Testis (tissue), 3 donors: ENCODE data around the gene FCHSD2. TPM values are rescaled to one million over a fixed set of nuclear protein-coding genes. Genes with fewer than 3 reads are reported as not detected.

Experiments used
- DNase-seq: peaks from one replicate; pipeline ENCODE4 v3.0.0-alpha.2; 2019
- H3K27ac ChIP-seq, 2 donors: fragments of 200-600 bp; sonication (generic); one replicate each; pipeline ENCODE4 v1.5.1; 2019
- H3K27me3 ChIP-seq: fragments of 200-600 bp; sonication (generic); one replicate; pipeline ENCODE4 v1.5.1; 2019
- H3K36me3 ChIP-seq: fragments of 200-600 bp; sonication (generic); one replicate; pipeline ENCODE4 v1.5.1; 2017; ENCODE audit warnings: low read depth; ENCODE audit errors: missing control alignments
- H3K4me1 ChIP-seq: fragments of 200-600 bp; sonication (generic); one replicate; pipeline ENCODE4 v1.5.1; 2019
- H3K4me3 ChIP-seq, 2 donors: fragments of 200-600 bp; sonication (generic); one replicate each; pipeline ENCODE4 v1.5.1; 2017 to 2019
- H3K9me3 ChIP-seq: fragments of 200-600 bp; sonication (generic); one replicate; pipeline ENCODE4 v1.5.1; 2017
- POLR2A ChIP-seq: fragments of 450-650 bp; IDR thresholded peaks from one replicate; pipeline ENCODE4 v1.6.1; 2017; ENCODE audit warnings: antibody characterized with exemption, mild to moderate bottlenecking, moderate library complexity
- WGBS, 2 donors: methylation state at CpG; one replicate each; pipeline ENCODE4 v1.1.5; 2018; 5-methylcytosine and 5-hydroxymethylcytosine counted together
- intact Hi-C: fragments of 100-400 bp; cut with DNase I; formaldehyde crosslinking; loops from one replicate; pipeline ENCODE4 v1.15.1; 2023; ENCODE audit warnings: low total_unique reads
- polyA plus RNA-seq: library from polyadenylated mRNA; stranded (reverse); fragments of 350-450 nt; fragmentation: Illumina TruSeq; extraction: RNeasy Lipid Tissue Mini Kit (QIAGEN cat#74804); gene quantifications from one replicate; pipeline ENCODE4 v1.2.3, GENCODE V29; 2014; ENCODE audit warnings: low read depth, low replicate concordance; ENCODE audit not compliant: insufficient read depth
- total RNA-seq, 2 donors: library from RNA; depleted of rRNA; stranded (reverse); fragments of >200 nt; gene quantifications; one replicate each; pipeline ENCODE4 v1.2.3, GENCODE V29; 2016
- TF ChIP-seq, protein P1 (sequence below), 3 experiments: fragments of 450-650 bp in 2 of 3; fragments of 200-600 bp in 1 of 3; sonication (generic) in 1 of 3; IDR thresholded peaks; one replicate each; pipeline ENCODE4 v1.5.1; 2016 to 2019; ENCODE audit warnings: antibody characterized with exemption in 3 of 3, mild to moderate bottlenecking in 2 of 3, moderate library complexity in 1 of 3

FCHSD2 gene
- total and polyA plus RNA-seq, 3 donors from 2014 or later, result 44.0 to 69.6 (median 65.9) TPM

DNA sequence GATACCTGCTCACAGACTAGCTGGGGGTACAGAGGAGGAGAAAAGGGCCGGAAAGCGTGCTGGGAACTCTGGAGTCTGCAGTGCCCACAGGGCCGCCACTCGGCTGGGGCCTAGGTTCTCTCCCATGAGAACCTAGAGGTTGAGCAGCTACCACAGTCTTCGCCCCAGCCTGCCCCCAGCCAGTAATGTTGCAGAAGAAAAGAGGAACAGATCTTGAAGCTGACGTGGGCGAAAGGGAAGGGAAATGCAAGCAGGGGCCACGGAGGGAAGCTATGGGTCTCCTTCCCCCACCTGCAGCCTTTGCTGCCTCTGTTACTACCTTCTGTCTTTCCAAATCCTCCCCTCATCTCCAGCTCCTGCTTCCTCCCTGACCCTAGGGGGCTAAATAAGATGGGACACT lies 47.2 kb upstream of the FCHSD2 start:
- peak; percentile 28 for DNase-seq
- Histone ChIP-seq H3K36me3 (no peaks in the 10 kb centered on the region), H3K4me3 (no peak overlapping the region), H3K9me3 (no peaks in the 10 kb centered on the region), H3K27ac (no peak overlapping the region), H3K27me3 (no peaks in the 10 kb centered on the region), H3K4me1 (no peaks in the 10 kb centered on the region)
- TF ChIP-seq, protein P1, sequence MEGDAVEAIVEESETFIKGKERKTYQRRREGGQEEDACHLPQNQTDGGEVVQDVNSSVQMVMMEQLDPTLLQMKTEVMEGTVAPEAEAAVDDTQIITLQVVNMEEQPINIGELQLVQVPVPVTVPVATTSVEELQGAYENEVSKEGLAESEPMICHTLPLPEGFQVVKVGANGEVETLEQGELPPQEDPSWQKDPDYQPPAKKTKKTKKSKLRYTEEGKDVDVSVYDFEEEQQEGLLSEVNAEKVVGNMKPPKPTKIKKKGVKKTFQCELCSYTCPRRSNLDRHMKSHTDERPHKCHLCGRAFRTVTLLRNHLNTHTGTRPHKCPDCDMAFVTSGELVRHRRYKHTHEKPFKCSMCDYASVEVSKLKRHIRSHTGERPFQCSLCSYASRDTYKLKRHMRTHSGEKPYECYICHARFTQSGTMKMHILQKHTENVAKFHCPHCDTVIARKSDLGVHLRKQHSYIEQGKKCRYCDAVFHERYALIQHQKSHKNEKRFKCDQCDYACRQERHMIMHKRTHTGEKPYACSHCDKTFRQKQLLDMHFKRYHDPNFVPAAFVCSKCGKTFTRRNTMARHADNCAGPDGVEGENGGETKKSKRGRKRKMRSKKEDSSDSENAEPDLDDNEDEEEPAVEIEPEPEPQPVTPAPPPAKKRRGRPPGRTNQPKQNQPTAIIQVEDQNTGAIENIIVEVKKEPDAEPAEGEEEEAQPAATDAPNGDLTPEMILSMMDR (IDR thresholded peaks at IDR 0.05), result no peak
- TF ChIP-seq POLR2A, result no peak
- intact Hi-C loops, result loop anchor here (10.0 kb wide), 1 partner anchor 95 kb away; no protein-coding TSS in a partner anchor
- WGBS, 2 donors, result 75 to 82% methylated on average over 8 of the region's 8 CpGs

DNA sequence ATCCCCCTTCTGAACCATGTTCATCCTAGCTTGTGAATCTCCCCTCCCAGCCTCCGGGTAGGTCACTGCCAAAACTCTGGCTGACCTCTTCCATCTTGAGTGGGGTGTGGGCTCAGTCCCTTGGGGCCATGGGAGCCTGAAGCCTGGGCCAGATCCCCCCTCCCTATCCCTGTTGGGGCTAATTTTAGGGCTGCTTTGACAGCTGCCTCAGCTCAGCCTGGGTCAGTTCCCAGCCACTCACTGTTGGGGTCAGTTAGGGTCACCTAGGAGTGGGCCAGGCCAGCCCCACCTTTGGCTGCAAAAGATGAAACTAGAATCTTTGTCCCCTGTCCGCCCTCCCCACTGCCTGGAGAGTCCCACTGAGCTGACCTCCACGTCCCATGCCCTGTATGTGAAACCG lies 46.2 kb upstream of the FCHSD2 start:
- no peak for DNase-seq
- H3K27me3 ChIP-seq, result no peaks in the 10 kb centered on the region
- 78 to 95% methylated on average over 4 of the region's 4 CpGs for WGBS, 2 donors
- no peaks in the 10 kb centered on the region for H3K9me3 ChIP-seq
- H3K4me1 ChIP-seq, result peaks cover 4% of the 10 kb centered on the region
- H3K36me3 ChIP-seq, result no peaks in the 10 kb centered on the region
- intact Hi-C loops, result loop anchor here (10.0 kb wide), 1 partner anchor 96 kb away; no protein-coding TSS in a partner anchor
- H3K27ac ChIP-seq, result no peak overlapping the region
- TF ChIP-seq POLR2A, result no peak
- TF ChIP-seq, protein P1 (IDR thresholded peaks at IDR 0.05), result no peak
- H3K4me3 ChIP-seq, result no peak overlapping the region

DNA sequence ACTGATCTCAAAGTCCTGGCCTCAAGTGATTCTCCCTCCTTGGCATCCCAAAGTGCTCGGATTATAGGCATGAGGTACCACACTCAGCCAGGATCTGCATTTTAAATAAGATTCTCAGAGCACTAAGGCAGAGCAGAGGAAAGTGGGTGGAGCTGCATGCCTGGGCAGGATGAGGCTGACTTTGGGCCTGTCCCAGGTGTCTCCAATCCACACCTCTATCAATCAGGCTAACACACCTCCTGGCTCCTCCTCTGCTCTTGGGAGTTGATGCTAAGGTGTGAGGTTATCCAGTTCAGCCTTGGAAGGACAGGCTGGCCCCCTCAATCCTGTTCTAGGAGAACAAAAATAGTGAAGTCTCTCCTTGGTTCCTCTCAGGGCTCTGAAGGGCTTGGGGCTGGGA lies 45.7 kb upstream of the FCHSD2 start:
- Histone ChIP-seq H3K4me1 (peaks cover 9% of the 10 kb centered on the region), H3K27ac (no peak overlapping the region), H3K4me3 (no peak overlapping the region), H3K36me3 (no peaks in the 10 kb centered on the region), H3K9me3 (no peaks in the 10 kb centered on the region), H3K27me3 (no peaks in the 10 kb centered on the region)
- WGBS, 2 donors, result 96 to 100% methylated on average over 1 of the region's 1 CpG
- no peak for DNase-seq
- intact Hi-C loops, result loop anchor here (10.0 kb wide), 1 partner anchor 97 kb away; no protein-coding TSS in a partner anchor
- no peak for TF ChIP-seq POLR2A
- TF ChIP-seq, protein P1 (IDR thresholded peaks at IDR 0.05), result no peak

DNA sequence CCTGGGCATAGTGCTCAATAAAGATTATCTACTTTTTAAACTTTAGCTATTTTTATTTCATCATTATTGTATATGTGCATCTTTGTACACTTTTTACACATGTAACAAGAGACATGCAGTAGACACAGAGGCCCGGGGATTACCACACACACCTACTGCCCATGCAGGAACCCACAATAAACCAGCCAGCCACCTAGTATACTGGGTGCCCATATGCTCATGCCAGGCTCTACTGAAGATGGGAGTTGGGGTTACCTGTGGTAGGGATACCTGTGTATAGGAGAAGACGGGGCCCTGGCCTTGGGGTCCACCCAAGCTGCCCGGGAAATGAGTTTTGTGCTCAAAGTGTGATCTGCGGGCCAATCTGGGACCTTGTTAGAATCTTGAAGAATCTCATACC lies 44.8 kb upstream of the FCHSD2 start:
- Histone ChIP-seq H3K36me3 (no peaks in the 10 kb centered on the region), H3K4me1 (peaks cover 13% of the 10 kb centered on the region), H3K4me3 (no peak overlapping the region), H3K27me3 (no peaks in the 10 kb centered on the region), H3K27ac (no peak overlapping the region), H3K9me3 (no peaks in the 10 kb centered on the region)
- intact Hi-C loops, result loop anchor here (10.0 kb wide), 1 partner anchor 98 kb away; no protein-coding TSS in a partner anchor
- peak; percentile 6 for DNase-seq
- no peak for TF ChIP-seq POLR2A
- TF ChIP-seq, protein P1 (IDR thresholded peaks at IDR 0.05), result no peak
- 57 to 75% methylated on average over 4 of the region's 4 CpGs for WGBS, 2 donors

DNA sequence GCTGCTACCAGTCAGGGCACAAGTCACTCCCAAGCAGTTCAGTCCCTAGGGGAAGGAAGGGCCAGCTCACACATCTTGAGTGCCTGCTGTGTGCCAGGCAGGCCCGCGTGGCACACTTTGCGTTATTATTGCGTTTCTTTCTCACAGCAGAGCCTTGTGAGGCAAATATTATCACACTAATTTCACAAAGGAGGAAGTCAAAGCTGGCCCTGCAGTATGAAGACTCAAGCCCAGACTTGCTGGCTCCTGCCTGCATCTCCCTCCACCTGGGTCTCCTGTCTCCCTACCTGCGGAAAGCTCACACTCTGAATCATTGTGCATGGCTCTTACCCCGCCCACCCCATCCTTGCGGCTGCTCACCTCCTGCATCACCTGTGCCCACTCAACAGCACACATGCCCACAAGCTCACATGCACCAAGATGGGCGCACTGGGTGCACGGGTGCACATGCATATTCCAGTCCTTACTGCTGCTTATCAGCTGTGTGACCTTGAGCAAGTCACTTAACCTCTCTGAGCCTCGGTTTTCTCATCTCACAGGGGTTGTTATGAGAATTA lies 44.3 kb upstream of the FCHSD2 start:
- Histone ChIP-seq H3K4me1 (peaks cover 13% of the 10 kb centered on the region), H3K36me3 (no peaks in the 10 kb centered on the region), H3K27ac (no peak overlapping the region), H3K4me3 (no peak overlapping the region), H3K9me3 (no peaks in the 10 kb centered on the region), H3K27me3 (no peaks in the 10 kb centered on the region)
- TF ChIP-seq POLR2A, result no peak
- TF ChIP-seq, protein P1 (IDR thresholded peaks at IDR 0.05), result no peak
- 75 to 84% methylated on average over 10 of the region's 10 CpGs for WGBS, 2 donors
- intact Hi-C loops, result loop anchor here (10.0 kb wide), 1 partner anchor 98 kb away; no protein-coding TSS in a partner anchor
- DNase-seq, result no peak
